HG03045 (cell line): ENCODE data around the gene HOXD1.

Experiments
- ATAC-seq: cut with Tn5 transposase; IDR thresholded peaks from one replicate; pipeline ENCODE4 v1.9.1; 2021; ENCODE audit warnings: mild to moderate bottlenecking, moderate library complexity; ENCODE audit not compliant: unreplicated experiment

HOXD1 gene

DNA sequence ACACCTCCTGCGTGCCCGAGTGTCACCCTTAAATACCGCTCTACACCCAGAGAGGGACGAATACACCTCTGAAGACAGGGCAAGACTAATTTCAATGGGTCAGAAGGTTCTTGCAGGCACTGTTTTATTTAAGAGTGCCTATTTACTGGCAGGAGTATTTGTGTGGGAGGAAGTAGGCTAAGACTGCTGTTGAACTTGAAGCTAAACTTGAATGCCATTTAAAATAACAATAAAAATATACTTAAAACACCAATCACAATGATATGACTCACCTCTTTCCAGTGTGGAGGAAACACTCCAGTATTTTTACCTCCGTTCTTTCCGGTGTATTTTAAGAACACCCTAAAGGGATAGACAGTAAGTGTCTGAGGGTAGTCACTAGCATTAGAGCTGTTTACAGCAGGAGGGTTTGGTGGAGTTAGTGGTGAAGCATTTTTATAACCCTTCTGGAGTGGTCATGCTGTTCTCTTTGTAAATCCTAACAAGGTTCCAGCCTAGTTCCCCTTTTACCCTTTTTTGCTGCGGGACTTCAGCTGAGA lies 9.6 kb upstream of the HOXD1 start:
- ATAC-seq, result no peak

DNA sequence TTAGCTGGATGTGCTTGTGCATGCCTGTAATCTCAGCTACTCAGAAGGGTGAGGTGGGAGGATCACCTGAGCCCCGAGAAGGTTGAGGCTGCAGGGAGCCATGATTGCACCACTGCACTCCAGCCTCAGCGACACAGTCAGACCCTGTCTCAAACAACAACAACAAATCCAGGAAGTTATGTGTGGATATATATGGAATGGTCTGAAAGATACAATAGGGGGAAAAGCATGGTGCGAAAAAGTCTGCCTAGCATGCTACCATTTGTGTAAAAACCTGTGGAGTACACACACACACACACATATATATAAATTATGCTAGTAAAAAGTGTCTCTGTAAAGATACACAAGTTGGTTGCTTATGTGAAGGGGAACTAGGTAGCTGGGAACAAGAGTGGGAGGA lies 6.9 kb upstream of the HOXD1 start:
- ATAC-seq, result no peak

DNA sequence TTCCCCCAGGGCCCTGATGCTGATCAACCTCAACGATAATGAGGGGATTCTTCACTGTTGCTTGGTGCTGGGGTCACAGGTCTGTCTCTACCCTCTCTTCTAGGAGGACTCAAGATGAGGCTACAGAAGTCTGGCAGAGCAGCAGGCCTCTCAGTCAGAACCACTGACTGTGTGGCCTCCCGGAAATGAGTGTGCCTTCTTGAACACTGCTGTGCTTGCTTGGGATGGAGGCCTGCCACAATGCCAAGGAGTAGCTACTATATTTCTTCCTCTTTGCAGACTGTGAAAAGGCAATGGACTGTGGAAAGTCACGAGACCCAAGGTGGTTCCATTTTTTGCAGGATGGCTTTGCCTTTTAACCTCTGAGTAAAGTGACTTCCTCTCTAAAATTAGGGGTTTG lies 5.8 kb upstream of the HOXD1 start:
- no peak for ATAC-seq

DNA sequence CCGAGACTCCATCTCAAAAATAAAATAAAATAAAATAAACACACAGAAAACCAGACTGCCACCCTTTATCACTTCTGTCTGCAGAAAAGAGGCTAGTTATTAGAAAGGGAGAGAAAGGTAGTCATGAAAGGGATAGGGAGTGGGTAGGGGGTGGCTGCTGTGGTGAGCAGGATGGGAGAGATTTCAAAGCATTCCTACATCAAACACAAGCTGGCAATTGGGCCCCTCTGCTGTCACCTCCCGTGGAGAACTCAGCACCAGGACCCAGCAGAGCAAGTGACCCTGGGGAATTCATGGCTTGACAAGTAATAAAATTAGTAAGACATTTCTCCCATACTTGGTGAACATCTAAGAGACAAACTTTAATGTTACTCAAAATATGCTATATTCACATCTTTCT lies 3.7 kb upstream of the HOXD1 start:
- ATAC-seq, result no peak

DNA sequence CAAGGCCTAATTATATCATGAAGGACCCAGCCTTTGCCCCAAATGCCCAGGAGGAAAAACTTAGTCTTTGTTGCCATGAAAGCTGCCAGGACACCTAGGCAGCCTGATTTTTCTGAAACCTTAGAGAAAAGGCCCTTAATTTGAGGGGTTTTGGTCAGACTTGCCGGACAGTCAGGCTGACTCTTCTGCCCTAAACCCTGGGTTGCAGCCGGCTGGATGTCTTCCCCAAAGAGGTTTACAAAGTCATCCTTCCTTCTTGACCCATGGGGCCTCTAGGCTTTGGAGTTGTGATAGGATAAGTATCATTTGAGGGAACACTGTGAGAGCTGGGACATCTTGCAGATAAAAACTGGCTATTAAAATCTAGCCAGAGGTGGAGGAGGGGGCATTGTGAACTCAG lies 2.4 kb upstream of the HOXD1 start:
- ATAC-seq, result no peak

DNA sequence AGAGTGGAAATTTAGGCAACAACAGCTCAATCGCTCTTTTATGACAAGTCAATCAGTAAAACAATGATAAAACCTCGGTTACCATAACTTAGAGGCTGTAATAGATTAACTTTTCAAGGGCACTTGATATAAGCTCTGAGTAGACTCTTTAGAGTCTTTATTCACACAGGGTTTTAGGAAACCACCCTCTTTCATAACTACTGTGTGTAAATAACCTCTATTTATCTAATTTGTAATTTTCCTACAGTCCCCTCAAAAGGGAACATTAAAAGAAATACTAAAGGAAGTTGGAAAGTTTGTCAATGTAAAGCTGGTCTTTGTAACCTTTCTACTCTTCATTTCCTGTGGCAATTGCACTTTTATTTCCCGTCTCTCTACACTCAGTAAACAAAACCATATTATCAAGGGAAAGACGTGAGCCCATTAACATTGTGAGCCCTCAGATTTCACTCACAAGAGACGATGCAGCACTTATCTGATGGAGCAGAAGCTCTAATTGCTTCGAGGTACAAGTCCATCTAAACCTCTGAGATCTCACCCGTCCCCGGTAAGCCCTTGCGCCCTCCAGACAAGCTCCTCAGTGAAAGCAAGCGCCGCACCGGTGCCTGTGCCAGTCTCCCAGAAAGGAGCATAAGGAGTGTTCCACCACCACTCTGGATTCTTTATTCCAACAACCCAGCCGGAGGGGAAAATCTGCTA lies 1.1 kb upstream of the HOXD1 start:
- no peak for ATAC-seq

DNA sequence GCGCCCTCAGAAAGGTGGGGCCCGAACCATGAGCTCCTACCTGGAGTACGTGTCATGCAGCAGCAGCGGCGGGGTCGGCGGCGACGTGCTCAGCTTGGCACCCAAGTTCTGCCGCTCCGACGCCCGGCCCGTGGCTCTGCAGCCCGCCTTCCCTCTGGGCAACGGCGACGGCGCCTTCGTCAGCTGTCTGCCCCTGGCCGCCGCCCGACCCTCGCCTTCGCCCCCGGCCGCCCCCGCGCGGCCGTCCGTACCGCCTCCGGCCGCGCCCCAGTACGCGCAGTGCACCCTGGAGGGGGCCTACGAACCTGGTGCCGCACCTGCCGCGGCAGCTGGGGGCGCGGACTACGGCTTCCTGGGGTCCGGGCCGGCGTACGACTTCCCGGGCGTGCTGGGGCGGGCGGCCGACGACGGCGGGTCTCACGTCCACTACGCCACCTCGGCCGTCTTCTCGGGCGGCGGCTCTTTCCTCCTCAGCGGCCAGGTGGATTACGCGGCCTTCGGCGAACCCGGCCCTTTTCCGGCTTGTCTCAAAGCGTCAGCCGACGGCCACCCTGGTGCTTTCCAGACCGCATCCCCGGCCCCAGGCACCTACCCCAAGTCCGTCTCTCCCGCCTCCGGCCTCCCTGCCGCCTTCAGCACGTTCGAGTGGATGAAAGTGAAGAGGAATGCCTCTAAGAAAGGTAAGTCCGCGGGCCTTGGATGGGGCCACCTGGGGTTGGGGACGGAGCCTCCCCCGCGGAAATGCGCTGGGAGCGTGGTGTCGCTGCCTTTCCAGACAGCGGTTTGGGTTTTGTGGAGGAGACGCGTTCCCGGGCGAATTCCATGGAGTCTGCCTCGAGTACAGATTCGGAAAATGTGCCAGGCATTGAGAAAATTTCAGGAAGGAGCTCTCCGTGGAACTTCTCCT lies 559 bp downstream of the HOXD1 start:
- no peak for ATAC-seq

DNA sequence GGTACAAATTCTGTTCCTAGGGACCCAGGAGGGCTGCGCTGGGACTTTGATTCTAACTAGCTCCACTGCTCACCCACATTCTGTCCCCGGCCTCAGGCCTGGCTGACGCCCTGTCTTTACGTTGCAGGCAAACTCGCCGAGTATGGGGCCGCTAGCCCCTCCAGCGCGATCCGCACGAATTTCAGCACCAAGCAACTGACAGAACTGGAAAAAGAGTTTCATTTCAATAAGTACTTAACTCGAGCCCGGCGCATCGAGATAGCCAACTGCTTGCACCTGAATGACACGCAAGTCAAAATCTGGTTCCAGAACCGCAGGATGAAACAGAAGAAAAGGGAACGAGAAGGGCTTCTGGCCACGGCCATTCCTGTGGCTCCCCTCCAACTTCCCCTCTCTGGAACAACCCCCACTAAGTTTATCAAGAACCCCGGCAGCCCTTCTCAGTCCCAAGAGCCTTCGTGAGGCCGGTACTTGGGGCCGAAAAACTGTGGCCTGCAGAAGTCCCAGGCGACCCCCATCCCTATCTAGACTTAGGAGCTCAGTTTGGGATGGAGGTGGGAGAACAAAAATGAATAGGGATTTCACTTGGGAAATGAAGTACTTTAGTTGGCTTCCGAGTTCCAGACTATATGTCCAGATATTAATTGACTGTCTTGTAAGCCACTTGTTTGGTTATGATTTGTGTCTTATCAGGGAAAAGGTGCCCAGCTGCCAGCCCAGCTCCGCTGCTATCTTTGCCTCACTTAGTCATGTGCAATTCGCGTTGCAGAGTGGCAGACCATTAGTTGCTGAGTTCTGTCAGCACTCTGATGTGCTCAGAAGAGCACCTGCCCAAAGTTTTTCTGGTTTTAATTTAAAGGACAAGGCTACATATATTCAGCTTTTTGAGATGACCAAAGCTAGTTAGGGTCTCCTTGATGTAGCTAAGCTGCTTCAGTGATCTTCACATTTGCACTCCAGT lies 1.5 kb downstream of the HOXD1 start:
- ATAC-seq, result no peak

DNA sequence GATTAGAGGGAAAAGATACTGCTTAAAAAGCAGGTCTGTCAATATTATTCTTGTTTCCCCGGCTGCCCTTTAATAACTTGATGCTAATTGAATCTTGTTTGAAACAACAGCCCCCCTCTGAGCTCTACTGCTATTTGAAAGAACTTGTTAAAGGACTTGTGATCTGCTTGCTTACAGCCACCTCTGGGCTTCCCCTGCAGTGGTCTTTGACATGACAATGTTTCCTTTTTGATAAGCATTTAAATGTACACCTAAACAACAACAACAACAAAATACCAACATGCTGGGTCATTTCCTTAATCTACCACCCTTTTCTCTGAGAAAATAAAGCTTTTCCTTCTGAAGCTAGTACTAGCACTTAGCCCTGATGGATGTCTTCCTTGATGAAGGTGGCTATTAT lies 3.9 kb downstream of the HOXD1 start:
- ATAC-seq, result no peak

DNA sequence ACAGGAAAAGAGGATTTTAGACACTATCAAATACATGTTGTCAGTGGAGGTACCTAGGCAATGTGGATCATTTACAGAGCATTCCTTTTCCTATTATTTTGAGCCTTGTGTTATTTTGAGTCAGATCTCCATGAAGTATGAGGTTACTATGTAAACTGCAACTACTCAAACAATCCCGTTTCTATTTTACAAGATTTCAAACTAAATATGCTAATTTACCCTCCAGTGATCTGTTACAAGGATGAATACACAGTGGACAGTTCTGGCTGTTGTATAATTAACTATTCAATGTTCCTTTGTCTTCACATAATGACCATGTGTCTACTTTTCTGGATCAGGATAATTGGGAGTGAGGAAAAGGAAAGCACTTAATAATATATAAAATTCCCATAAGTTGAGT lies 4.6 kb downstream of the HOXD1 start:
- ATAC-seq, result no peak

DNA sequence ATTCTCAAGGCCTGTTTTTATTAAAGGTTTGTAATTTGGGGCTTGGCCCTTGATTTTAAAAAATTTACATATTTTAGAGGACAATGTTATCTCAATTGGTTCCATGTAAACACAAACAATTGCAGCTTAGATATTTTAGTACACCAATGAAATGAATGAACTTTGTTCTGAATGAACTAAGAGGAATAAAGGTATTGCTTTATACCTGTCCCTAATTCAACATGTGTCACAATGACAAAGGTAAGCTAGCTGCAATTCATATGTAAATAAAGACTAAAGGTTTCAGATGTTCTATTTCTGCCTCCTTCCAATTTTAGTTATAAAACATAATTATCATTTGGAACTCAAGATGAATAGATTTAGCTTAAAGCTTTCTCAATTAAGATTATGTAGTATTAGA lies 11.4 kb downstream of the HOXD1 start:
- no peak for ATAC-seq

DNA sequence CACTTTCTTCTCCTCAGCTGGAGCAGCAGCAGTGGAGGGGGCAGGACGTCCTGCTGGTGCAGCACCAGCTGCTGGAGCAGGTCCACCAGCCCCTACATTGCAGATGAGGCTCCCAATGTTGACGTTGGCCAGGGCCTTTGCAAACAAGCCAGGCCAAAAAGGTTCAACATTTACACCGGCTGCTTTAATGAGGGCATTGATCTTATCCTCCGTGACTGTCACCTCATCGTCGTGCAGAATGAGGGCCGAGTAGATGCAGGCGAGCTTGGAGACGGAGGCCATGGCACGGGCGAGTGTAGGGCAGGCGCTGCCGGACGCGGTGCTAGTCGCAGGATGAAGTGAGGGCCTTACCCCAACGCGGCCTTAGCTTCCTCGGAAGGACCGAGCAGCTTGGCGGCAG lies 12.5 kb downstream of the HOXD1 start:
- no peak for ATAC-seq

DNA sequence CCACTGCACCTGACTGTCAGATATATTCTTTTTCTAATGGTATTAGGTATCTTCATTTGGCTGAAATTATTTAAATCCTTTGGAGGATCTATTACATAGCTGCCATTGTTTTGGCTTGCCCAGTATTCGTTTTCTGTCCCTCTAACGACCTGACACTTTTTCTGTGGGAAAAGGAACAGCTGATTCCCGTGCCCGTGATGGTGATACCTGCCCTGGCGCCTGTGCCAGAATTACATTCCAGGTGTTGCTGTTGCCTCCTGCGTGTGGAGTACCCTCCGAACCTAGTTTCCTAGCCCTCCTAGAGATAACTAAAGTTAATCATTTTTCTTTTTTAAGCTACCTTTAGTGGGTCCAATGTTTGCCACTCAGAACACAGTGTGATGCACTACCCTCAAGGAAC lies 14.0 kb downstream of the HOXD1 start:
- ATAC-seq, result no peak

DNA sequence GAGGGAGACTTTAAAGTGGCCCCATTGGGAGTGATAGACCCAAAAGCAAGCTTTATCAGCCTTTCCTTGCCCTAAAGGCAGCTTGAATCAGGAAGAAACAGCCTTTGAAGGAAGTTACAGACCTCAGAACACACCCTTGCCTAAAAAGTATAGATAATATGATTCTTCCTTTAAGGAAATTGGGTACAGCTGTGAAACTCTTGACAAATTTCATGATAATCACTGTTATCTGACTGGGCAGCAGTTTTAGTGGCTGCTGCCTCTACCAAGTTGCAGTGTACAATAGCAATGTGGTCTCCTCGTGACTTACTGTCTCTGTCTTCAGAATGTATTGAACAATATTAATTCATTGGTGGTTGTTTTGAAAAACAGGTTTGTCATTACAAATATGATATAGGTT lies 16.7 kb downstream of the HOXD1 start:
- ATAC-seq, result no peak

DNA sequence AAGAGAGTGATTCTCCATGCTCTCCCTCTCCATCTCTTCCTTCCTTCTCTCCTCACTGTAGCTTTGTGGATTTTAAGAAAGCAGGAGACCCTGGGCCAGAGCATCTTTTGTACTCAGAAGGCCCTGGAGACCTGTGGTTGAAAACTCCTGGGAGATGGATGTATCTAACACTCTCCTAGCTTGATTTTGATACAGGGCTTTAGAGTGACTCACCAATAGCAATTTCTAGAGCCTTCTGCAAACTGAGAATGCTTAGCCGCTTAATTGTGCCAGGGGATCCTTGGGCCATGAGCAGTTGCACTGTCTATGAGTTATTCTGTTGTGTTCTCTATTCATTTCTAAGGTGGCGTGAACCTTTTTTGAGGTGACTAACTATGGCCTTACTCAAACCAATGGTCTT lies 17.7 kb downstream of the HOXD1 start:
- ATAC-seq, result no peak

DNA sequence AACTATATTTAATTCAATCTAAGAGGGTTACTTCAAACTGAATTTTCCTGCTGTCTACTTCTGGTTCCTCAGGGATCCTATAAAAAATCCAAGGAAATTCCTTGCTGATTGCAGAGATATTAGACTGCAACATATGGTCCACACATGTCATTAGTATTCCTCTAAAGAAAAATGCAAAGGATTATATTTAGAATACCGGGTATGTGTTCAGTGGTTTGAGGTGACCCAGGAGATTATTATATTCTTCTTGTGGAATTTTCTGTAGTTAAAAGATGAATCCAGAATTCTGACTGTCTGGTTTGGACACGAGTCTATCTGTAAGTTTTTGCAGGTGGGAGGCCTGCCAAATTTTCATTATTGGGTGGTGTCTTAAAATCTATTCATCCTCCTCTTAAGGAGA lies 18.2 kb downstream of the HOXD1 start:
- no peak for ATAC-seq

DNA sequence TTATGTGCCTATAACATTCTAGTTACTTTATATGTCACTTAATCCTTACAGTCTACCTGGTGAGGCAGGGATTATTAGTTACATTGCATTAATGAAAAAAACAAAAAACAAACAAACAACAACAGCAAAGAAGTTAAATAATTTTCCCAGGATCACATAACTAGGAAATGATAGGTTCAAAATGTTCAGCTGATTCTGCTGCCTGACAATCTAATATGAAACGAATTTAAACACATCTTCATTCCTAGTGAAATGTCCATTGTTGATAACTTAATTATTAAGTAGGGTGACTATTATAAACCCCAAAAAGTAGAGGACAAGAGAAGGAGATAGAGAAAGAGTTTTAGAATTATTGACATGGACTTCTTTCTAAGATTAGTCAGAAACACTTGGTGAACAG lies 22.6 kb downstream of the HOXD1 start:
- ATAC-seq, result no peak

DNA sequence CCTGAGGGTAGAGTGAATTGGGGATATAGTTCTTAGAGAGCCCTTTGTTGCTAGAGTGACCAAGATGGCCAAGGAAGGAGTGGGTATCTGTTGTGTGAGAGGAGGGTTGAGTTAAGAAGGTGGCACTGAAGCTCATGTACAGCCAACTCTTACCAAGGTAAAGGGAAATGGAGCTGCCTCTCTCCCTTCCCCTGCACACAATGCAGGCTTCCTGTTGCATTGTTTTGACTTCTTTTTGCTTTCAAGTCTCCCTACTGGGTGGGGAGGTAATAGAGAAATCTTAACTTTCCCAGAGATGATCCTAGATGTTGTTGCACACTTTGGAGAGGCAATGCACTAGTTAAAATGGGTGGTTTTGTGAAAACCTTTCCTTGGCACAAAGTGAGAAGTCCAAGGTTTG lies 23.8 kb downstream of the HOXD1 start:
- no peak for ATAC-seq

DNA sequence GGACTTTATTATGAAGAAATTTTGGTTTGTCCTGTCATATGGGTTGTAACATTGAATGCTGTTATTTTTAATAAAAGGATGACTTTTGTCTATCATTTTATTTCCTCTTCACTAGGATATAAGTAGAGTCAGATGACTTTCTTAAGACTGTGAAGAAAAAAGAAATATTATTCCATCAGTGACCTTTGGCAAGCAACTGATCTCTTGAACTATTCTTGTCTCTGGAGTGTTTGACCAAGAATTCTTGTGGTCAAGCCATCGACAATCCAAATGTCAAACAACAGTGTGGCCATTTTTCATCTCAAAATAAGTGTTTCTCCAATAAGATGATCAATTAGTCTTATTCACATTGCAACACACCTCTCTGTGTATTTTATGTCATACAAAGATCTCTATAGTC lies 24.9 kb downstream of the HOXD1 start:
- ATAC-seq, result no peak

DNA sequence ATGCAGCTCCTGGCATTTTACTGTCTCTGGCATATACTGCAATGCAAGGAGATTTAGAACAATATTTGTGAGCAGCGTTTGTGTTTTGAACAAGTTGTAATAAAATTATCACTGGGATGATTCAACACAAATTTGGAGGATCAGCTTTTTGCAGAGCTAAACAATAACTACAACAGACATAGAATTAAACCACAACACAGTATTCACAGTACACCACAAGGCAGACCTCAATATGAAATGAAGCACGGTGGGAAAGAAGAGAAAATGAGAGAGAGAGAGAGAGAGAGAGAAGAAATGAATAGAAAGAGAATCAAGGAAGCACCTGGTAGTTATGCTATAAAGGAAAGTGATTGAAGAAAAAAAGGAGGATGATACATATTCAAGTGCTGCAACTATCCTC lies 39.4 kb downstream of the HOXD1 start:
- no peak for ATAC-seq

DNA sequence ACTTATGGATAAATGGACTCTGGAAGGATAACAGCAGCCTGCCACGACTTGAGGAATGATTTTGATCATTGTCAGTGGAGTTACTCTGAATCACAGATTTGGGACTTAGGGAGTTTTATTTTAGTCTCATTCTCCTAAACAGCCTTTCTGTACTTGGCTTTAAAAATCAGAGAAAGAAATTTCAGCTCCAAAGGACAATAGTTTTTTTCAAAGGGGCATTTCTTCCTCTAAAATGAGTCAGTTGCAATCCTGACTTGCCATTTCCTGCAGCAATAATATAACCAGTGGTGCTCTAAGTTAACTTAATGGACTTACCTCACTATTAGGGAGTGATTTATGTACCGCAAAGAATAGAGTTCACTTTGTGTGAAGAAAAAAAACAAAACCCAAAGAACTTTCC lies 45.7 kb downstream of the HOXD1 start:
- ATAC-seq, result no peak
